Lung (tissue), 12 donors: ENCODE results near the gene IGF2R. TPM values are rescaled to one million over a fixed set of nuclear protein-coding genes. Genes with fewer than 3 reads are reported as not detected.

ENCODE experiments used
- ATAC-seq: fragments of 200-7000 bp; cut with Tn5 transposase; one replicate; pipeline ENCODE4 v1.9.1; 2020; ENCODE audit warnings: moderate number of reproducible peaks; ENCODE audit not compliant: insufficient read depth, low FRiP score
- DNase-seq, 3 donors: peaks; one replicate each; pipeline ENCODE4 v3.0.0-alpha.2; 2013 to 2017
- H3K27ac ChIP-seq, 2 donors: one replicate each; pipeline ENCODE4 v1.5.1; 2013; ENCODE audit warnings: mild to moderate bottlenecking in 2 of 2, moderate library complexity in 2 of 2, control low read depth in 1 of 2, inconsistent platforms in 1 of 2, low read depth in 1 of 2, low read length in 1 of 2
- H3K27me3 ChIP-seq, 3 donors: one replicate each; pipeline ENCODE4 v1.5.1; 2013; ENCODE audit warnings: low read length in 2 of 3; ENCODE audit not compliant: control insufficient read depth in 3 of 3, insufficient read depth in 3 of 3
- H3K36me3 ChIP-seq, 4 donors: one replicate each; pipeline ENCODE4 v1.5.1; 2013; ENCODE audit warnings: low read length in 4 of 4, mild to moderate bottlenecking in 1 of 4, moderate library complexity in 1 of 4; ENCODE audit not compliant: control insufficient read depth in 4 of 4, insufficient read depth in 4 of 4
- H3K4me1 ChIP-seq, 5 donors: one replicate each; pipeline ENCODE4 v1.5.1; 2013; ENCODE audit warnings: low read length in 5 of 5, mild to moderate bottlenecking in 2 of 5, moderate library complexity in 1 of 5; ENCODE audit not compliant: control insufficient read depth in 5 of 5, insufficient read depth in 5 of 5
- H3K4me3 ChIP-seq: one replicate; pipeline ENCODE4 v1.5.1; 2013; ENCODE audit warnings: mild to moderate bottlenecking, control low read depth, moderate library complexity
- H3K9ac ChIP-seq, 2 donors: one replicate each; pipeline ENCODE4 v1.5.1; 2013; ENCODE audit warnings: low read length in 2 of 2, control low read depth in 1 of 2; ENCODE audit not compliant: insufficient read depth in 1 of 2
- H3K9me3 ChIP-seq, 4 donors: one replicate each; pipeline ENCODE4 v1.5.1; 2013; ENCODE audit warnings: low read length in 3 of 4, mild to moderate bottlenecking in 1 of 4, moderate library complexity in 1 of 4; ENCODE audit not compliant: control insufficient read depth in 4 of 4, insufficient read depth in 3 of 4
- CTCF ChIP-seq: IDR thresholded peaks from 2 replicates; pipeline ENCODE4 v1.5.1; 2012; ENCODE audit warnings: mild to moderate bottlenecking; ENCODE audit errors: control extremely low read depth, extremely low read depth
- WGBS, 2 donors: extraction: QIAGEN DNeasy Blood & Tissue Kit; methylation state at CpG; one replicate each; pipeline ENCODE4 v1.1.7; 2013; 5-methylcytosine and 5-hydroxymethylcytosine counted together
- polyA plus RNA-seq, 2 donors: library from polyadenylated mRNA; stranded (reverse); fragments of 200-250 nt; gene quantifications; one replicate each; pipeline ENCODE4 v1.2.1, GENCODE V29; 2013
- total RNA-seq, 2 donors: library from RNA; depleted of rRNA in 1 of 2; stranded (reverse); fragments of >200 nt in 1 of 2; gene quantifications; one replicate each; pipeline ENCODE4 v1.2.1, GENCODE V29; 2014 to 2021
- donor health status: control.
- donor health status: control.
- donor health status: Bipolar disorder and iron deficiency.
- donor health status: healthy.
- donor health status: DM: yes; HTN: yes; CAD: no.

IGF2R gene
- total and polyA plus RNA-seq, 4 donors: 30.0 to 125 (median 92.6) TPM

GRCh38 chr6:159992366-159992765 lies 23.5 kb downstream of the IGF2R start:
- H3K9ac ChIP-seq: no peak overlapping the region
- H3K4me1 ChIP-seq: peaks cover 2 to 20% (median 8%) of the 10 kb centered on the region in 5 donors
- no peaks in the 10 kb centered on the region for H3K27me3 ChIP-seq
- peaks cover 0 to 4% (median 0%) of the 10 kb centered on the region in 4 donors for H3K9me3 ChIP-seq
- peaks cover 0 to 15% (median 4%) of the 10 kb centered on the region in 4 donors for H3K36me3 ChIP-seq
- DNase-seq: no peak
- H3K27ac ChIP-seq: no peak overlapping the region
- WGBS, 2 donors: 100% methylated on average over 1 of the region's 1 CpG
- no peak for ATAC-seq
- H3K4me3 ChIP-seq: no peak overlapping the region
- TF ChIP-seq CTCF: no peak

GRCh38 chr6:159995405-159995804 lies 26.5 kb downstream of the IGF2R start:
- no peak for TF ChIP-seq CTCF
- Histone ChIP-seq H3K27me3 (no peaks in the 10 kb centered on the region), H3K36me3 (peaks cover 3 to 18% (median 9%) of the 10 kb centered on the region in 4 donors), H3K27ac (no peak overlapping the region), H3K9ac (no peak overlapping the region), H3K4me1 (peaks cover 0 to 14% (median 2%) of the 10 kb centered on the region in 5 donors), H3K4me3 (no peak overlapping the region), H3K9me3 (peaks cover 0 to 4% (median 0%) of the 10 kb centered on the region in 4 donors)
- no peak for ATAC-seq
- WGBS, 2 donors: 95 to 100% methylated on average over 2 of the region's 2 CpGs
- no peak for DNase-seq

GRCh38 chr6:159996087-159996622 lies 27.3 kb downstream of the IGF2R start:
- Histone ChIP-seq H3K36me3 (peaks cover 3 to 18% (median 9%) of the 10 kb centered on the region in 4 donors), H3K4me1 (peaks cover 0 to 14% (median under 1%) of the 10 kb centered on the region in 5 donors), H3K9ac (no peak overlapping the region), H3K27ac (peak overlapping the region in 1 of 2 donors; percentile 23), H3K27me3 (no peaks in the 10 kb centered on the region), H3K4me3 (no peak overlapping the region), H3K9me3 (peaks cover 0 to 4% (median 0%) of the 10 kb centered on the region in 4 donors)
- DNase-seq: no peak
- ATAC-seq: peak; percentile 24
- TF ChIP-seq CTCF: no peak
- 81 to 86% methylated on average over 5 of the region's 5 CpGs for whole genome bisulfite sequencing, 2 donors
